NCI-H2171 treated with DMSO at 0.1 percent for 48 hours (cell line): ENCODE data around the gene MED27.

ENCODE experiments used
- DNase-seq: peaks from one replicate; lab custom pipeline; 2025; lab: John Stamatoyannopoulos, UW

Gene MED27

DNA sequence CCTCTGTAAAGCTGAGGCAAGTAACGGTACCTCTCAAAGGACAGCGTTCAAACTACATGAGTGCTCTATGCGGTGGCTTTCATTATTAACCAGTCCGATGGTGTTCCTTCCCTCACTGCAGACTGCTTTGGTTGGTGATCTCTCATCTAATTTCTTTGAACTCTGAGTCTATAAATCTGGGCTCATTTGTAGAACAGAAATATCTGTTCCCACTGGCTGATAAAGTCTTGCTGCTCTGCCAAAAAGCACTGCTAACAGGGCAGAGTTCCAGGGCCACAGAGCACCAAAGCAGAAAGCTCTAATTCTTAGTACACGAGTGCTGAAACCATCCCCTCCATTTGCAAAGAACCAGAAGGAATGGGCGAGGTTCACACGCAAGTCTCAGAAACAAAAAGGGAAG is 81.9 kb downstream of the MED27 start:
- no peak for DNase-seq

DNA sequence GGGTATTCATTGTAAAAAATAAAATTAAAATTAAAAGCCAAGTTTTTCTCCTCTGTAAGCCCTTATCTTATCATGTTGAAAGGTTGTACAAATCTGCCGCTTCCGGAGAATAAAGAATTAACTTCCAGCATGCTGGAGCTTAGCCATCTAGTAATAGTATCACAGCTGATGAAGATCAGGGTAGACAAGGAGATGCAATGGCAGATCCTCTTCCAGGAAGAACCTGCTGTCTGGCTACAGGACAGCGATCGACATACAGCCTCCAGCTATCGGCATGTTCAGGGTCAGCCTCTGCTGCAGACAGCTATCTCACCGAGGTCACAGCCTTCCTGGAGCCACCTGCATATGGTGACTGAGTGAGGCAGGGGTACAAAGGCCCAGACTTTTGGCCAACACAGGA is 82.6 kb downstream of the MED27 start:
- DNase-seq, result no peak

DNA sequence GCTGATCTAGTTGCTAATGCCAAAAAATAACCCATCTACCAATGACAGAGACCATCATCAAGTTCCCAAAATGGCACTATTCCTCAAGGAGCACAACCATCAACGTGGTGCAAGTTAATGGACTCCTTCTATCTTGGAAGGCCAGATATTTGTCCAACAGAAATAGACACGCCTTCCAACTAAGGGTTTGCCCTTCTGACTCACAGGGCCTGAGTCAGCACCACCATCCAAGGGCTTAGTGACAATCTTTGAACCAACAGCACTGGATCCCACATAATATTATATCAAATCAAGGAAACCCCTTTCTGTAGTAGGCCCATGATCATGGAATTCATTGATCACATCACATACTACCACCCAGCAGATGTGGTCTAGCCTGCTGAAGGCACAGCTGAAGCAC is 84.3 kb downstream of the MED27 start:
- DNase-seq, result no peak

DNA sequence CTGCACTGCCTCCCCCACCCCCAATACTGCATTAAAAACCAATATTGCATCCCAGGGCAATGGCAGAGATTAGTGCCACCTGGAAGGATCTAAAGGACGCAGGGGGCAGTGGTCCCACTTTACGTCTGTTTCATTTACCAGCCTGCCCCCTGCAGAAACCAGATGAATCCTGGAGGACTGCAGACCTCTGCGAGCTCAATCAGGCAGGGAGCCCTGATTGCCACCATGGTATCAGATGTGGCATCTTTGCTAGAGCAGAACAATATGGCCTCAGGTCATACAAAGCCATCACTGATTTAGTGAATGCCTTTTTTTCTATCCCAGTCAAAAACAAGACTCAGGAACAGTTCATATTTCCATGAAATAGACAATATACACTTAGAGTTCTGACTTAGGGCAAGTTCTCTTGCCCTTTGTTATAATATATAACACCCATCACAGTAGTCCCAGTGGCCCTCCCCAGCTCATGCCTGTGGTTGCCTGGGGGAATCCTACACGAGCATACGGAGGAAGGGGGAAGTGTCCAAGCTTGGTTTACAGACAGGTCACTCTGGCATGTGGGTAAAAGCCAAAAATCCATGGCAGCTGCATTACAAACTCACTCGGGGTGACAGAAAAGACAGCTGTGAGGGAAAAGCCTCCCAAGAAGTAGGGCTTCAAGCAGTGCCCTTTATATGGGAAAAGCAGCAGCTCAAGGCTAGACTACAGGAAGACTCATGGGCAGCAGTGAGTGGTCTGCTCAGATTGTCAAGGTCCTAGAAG is 85.1 kb downstream of the MED27 start:
- no peak for DNase-seq

DNA sequence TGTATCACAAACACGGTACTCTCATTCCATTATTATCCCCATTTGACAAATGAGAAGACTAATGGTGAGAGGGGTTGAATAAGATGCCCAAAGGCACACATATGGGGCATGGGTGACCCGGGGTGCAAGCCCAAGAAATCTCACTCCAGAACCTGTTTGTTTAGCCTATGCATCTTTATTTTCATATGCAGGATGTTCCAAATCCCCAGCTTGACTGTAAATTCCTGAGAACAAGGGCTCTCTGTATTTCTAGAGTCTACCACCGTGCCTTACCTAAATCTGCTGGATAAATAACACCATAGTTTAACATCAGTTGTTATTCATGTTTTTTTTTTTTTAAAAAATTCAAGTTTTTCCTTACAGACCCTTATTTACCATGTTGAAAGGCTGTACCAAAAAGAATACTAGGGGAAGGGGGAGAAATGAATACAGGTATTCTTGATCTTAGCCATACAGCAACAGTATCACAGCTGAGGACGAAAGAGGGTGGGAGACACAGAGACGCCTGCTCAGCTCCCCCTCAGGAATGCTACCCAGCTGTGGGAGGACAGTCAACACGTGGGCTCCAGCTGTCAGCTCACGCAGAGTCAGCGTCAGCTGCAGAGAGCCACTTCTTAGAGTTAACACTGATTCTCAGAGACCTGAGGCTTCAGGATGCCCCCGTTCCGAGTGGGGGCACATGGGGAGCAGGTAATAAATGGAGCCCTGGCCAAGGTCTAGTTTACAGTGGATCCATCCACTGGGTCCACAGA is 86.6 kb downstream of the MED27 start:
- peak; percentile 70 for DNase-seq

DNA sequence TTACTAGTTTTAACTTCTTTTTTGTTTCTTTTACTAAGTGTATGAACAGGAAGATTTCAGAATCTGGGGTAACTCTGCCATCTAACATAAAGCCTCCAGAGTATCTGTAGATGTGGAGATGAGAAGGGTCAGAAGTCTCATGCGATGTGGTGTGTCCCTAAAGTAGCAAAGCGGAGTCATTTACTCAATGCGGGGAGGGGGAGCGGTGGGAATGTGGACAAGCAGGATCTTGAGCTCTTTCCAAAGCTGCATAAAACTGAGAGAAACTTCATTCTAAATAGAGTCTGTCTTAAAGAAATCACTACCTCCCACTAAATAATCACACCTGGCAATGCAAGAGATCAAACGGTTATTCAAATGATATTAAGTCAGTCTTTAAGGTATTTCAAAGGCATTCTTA is 92.4 kb downstream of the MED27 start:
- no peak for DNase-seq

DNA sequence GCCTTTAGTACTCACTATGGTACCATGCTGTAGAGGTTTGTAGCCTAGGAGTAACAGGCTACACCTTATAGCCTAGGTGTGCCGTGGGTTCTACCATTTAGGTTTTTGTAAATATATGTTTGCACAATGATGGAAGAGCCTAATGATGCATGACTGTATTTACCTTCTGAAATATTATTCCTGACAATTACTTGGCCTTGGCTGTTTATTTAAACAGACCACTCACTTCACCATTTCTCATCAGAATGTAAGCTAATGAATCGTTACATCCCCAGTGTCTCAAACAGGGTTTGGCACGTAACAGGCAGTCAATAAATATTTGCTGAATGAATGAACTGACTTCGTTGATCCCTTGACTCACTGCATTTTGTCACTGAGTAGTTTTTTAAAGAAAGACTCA is 93.1 kb downstream of the MED27 start:
- no peak for DNase-seq

DNA sequence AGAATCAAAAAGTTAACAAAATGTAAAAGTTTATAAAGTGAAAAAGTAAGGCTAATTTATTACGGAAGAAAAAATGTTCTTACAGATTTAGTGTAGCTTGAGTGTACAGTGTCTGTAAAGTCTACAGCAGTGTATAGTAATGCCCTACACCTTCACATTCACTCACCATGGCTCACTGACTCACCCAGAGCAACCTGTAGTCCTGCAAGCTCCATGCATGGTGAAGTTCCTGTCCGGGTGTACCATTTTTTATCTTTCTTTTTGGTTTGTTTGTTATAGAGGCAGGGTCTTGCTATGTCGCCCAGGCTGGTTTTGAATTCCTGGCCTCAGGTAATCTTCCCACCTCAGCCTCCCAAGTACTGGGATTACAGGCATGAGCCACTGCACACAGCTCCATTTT is 93.6 kb downstream of the MED27 start:
- no peak for DNase-seq

DNA sequence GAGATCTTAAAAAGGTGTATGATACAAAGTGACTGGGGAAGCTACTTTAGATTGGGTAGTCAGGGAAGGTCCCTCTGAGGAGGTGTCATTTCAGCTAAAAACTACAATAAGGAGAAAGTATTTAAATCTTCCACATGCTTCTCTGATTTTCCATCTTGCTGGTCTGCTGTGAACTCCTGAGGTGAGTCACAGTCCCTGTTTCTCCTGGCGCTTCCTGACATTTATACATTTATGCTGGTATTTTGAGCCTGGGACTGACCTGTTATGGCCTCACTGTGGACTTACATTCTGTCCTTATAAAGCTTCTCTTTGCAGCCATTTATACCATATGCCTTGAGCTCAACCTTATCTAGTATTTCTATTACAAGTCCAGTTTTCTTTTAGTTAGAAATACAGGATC is 95.1 kb downstream of the MED27 start:
- DNase-seq, result no peak

DNA sequence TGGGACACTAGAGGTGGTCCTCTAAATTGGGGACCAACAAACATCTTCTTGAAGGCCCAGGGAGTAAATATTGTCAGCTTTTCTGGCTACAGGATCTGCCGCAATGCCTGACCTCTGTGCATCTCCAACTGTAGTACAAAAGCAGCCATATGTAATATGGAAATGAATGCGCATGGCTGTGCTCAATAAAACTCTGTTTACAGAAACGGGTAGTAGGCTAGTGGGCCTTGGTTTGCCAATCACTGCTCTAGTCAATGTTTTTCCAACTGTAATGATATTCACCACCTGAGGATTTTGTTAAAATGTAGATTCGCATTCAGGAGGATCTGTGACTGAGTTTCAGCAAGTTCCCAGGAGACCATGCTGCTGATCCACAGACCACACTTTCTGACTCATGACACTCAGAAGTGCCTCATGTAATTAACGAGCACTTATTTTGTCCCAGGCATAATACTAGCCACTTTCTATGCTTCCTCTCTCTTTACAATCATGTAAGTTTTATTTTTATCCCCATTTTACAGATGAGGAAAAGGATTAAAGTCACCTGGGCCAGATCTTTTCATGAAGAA is 96.9 kb downstream of the MED27 start:
- no peak for DNase-seq

DNA sequence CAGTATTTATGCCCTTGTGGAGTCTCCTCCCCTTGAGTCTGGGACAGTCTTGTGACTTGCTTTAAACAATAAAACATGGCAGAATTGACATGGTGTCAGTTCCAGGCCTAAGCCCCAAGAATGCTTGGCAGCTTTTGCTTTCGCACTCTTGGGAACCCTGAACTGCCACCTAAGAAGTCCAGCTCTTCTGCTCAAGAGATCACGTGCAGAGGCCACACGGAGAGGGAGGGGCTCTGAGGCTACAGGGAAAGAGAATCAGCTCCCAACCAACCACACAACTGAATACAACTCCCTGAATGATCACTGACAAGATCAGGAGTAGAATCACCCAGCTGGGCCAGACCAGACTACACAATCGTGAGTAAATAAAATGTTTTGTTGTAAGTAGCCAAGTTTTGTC is 97.6 kb downstream of the MED27 start:
- DNase-seq, result no peak

DNA sequence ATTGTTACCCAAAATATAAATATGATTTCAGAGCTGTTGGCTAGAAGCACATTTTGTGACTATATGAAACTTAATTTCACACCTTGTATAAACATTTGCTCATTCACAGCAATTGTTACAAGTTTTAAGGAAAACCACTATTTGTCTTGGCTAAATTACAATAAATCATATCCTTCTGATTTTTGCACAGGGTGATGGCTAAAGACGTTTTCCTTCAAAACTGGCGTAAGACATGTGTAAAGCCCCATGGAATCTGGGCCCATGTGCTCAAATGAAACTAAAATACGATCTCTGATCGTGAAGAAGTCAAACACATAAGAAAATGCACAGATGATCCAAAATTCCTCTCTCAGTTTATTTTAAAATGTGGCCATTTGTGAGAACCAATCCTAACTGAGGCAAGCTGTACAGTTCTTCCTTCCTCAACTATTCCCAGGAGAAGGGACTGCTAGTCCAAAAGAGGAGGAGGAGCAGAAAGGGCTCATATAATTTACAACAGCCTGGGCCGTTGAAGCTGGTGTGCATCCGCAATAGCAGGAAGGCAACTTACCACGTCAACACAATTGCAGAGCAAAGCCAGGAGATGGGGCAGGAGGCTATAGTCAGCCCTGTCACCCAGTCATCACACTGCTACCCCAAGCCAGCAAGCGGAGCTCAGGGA is 98.4 kb downstream of the MED27 start:
- DNase-seq, result peak; percentile 56

DNA sequence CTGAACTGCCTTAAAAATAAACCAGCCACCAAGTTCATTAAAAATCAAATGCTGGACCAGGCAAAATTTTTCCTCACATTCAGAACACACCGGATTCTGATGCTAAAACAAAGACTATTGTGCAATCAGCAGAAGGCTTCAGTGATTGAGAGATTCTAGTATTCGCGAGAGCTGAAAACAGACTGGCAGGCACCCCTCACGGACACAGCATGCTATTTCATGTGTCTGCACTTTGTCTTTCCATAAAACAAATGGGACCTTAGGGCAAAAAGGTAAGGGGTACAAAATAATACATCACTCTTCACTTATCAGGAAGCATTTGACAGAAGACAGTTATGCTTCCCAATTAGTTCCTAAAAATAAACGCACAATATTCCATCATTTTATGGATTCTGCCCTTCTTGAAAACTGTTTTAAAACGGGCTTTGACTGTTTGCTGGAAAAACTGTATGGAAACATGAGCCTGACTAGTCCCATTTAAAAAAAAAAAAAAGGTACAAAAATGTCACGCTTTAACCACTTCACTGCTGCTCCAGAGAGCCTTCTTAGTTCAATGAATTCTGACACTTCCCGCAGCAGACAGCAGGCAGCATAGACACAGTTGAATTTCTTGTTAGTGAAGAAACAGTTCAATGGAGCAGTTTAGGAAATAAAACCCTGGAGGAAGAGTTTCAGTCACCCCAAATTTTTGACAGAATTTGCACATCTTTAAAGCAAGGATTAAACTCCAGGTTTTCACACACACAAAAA is 99.2 kb downstream of the MED27 start:
- peak; percentile 91 for DNase-seq

DNA sequence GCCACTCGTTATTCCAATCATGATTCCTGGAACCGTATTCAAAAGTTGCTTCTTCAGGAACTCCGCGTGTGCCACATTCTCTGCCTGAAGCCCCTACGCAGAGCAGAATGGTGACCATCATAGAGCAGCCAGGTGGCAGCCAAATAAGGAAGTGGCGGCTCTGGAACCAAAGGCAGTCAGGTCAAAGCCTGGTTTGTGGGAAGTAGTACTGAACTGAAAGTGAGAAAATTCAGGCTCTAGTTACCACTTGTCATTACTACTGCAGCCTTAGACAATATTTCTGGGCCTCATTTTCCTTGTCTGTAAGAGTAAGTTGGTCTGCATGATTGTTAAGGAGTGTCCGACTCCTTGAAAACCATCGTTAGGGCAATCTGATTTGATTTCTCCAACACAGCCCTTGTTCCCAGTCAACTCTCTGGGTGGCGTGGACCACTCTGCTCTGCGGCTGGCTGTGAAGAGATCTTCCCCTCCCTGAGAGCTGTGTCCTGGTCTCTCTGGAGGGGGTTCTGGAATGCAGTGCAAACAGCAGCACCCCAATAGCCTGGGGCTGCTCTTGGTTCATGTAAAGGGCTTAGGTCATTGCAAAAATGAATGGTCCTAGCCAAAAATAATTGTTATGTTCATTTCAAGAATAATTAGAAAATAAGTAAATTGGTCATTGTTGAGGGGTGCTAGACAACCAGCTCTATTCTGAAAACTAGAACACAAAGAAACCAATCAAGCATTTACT is 102.4 kb downstream of the MED27 start:
- DNase-seq, result no peak

DNA sequence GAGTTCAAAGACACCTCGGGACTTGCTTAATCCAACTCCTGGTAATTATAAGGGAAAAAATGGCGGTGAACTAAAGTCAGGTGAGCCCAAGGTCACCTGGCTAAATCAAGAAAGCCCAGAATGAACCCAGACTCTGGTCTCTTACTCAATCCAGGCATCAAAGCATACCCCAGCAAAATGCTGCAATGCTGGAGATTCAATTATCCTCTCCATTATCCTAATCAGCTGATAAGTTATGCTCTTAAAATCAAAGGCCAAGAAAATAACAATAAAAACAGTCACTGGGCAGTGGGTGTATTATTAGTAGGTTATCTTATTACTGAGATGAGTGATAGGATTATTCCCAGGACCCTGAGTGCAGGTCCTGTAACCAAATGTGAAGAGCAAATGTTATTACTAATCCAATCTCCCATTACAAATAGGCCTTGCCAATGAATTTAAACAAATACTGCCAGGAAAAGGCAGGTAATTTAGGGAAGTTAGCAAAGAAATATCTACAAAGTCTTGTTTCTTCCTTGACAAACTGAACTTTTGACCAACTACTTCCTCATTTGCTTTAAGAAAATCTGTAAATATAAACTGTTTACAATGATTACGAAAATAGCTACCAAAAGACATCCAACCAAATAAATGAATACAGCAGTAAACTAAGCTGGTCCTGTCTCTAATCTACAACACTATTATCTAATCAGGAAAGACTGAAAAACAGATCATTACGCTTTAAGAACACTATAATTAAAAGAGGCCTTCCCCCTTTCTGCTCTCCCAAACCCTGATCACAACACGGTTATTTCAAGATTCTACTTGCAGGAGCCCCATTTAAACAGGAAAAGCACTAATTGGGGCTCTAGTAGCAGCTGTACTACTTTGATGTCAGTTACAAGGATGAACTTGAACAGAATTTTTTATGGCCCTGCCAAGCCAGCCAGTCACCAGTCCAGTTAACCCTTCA is 103.2 kb downstream of the MED27 start:
- DNase-seq, result no peak

DNA sequence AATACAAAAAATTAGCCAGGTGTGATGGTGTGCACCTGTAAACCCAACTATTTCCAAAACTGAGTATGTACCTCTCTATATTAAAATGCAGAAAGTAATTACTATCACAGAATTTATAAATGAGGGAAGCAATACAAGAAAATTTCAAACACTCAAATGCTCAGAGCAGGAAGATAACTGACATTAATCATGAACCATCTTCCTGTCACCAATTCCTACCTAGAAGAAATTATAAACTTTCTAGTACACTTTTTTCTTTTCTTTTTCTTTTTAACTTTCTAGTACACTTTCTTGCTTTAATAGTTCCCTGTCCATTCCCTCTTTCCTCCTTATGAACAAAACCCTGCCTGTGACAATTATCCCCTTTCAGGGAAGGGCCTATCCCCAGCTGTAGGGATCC is 106.8 kb downstream of the MED27 start:
- no peak for DNase-seq

DNA sequence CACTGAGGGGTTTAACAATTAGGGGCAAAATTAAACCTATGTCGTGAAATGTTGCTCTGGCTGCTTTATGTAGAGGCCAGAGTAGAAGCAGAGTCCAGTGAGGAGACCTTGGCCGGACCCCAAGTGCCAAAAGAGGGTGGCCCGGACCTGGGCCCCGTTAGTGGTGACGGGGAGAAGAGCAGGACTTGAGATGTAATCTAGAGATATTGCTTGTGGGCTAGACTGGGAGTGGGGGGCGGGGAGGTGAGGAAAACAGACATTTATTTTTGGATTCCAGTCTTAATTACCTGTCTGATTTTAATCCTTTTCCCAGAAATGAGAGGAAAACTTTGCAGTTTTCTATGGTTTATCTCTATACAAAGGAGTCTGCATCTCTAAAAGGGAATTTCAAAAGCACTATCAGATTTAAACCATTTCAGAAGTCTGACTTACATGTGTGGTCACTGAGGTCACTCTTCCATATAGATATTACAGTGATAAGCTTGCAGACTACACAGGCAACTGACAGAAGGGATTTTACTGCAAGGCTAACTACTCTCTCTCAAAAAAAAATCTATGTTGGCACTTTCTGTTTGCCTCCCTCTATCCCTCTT is 108.1 kb downstream of the MED27 start:
- DNase-seq, result no peak

DNA sequence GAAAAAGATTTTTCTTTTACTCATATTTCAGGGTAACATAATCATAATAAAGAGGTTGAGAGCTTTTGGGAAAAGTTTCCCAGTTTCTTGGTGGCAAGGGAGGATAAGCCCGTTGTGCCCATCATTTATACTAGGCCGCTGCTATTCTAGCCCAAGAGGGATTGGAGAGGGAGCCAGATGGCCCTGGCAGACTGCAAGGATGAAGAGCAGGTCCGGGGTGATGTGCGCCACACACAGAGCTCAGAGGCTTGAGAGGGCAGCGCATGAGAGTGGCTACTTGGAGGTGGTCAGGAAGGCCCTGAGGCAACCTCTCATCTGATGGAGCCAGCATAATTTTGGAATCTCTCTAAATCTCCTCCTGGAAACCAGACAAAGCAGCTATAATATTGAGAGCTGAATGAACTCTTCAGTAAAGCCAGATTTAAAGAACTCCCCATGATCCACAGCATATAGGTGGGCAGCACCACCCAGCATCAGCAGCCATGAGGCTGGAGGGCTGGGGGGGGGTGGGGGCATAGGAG is 110.1 kb downstream of the MED27 start:
- peak; percentile 79 for DNase-seq

DNA sequence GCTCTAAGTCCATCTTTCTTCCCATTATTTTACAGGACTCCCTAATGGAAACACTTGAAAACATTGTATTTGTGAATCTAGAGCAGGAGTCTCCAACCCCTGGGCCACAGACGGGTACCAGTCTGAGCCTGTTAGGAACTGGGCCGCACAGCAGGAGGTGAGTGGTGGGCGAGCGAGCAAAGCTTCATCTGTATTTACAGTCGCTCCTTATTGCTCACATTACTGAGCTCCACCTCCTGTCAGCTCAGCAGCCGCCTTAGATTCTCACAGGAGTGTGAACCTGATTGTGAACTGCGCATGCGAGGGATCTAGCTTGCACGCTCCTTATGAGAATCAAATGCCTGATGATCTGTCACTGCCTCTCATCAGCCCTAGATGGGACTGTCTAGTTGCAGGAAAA is 111.0 kb downstream of the MED27 start:
- DNase-seq, result peak; percentile 99

DNA sequence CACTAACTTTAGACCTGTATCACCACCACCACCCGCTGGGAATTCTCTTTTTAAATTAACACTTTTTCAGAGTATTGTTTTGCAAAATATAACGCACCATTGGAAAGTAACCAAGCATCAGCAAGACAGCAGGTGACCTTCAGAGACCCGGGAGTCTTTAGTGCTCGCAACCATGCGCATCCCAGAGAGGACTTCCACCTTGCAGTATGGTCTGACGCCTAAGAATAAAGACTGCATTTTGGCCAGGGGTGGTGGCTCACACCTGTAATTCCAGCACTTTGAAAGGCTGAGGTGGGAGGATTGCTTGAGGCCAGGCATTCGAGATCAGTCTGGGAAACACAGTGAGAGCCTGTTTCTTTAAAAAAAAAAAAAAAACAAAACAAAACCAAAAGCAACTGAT is 113.8 kb downstream of the MED27 start:
- DNase-seq, result no peak
